ENCODE results near the gene VSNL1. TPM values are rescaled to one million over a fixed set of nuclear protein-coding genes. Genes with fewer than 3 reads are reported as not detected.

The VSNL1 gene
- total RNA-seq, 2 experiments from 2014 or later = not detected

- TF ChIP-seq, protein P1, sequence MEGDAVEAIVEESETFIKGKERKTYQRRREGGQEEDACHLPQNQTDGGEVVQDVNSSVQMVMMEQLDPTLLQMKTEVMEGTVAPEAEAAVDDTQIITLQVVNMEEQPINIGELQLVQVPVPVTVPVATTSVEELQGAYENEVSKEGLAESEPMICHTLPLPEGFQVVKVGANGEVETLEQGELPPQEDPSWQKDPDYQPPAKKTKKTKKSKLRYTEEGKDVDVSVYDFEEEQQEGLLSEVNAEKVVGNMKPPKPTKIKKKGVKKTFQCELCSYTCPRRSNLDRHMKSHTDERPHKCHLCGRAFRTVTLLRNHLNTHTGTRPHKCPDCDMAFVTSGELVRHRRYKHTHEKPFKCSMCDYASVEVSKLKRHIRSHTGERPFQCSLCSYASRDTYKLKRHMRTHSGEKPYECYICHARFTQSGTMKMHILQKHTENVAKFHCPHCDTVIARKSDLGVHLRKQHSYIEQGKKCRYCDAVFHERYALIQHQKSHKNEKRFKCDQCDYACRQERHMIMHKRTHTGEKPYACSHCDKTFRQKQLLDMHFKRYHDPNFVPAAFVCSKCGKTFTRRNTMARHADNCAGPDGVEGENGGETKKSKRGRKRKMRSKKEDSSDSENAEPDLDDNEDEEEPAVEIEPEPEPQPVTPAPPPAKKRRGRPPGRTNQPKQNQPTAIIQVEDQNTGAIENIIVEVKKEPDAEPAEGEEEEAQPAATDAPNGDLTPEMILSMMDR (IDR thresholded peaks at IDR 0.05) = no peak
- ChIA-PET POLR2A (no interaction called here), CTCF (no interaction called here)
- H3K4me1 Mint-ChIP-seq (ENCODE audit: low read depth) = no peaks in the 10 kb centered on the region
- no peak overlapping the region for H3K4me3 Mint-ChIP-seq
- ATAC-seq (no peak), DNase-seq (no peak)
- H3K27ac Mint-ChIP-seq = no peak overlapping the region
- H3K9me3 Mint-ChIP-seq = no peaks in the 10 kb centered on the region
- peaks cover 14% of the 10 kb centered on the region for H3K27me3 Mint-ChIP-seq
- intact Hi-C loops (cut with micrococcal nuclease) = no loop called here
- H3K36me3 Mint-ChIP-seq (ENCODE audit: low read depth) = no peaks in the 10 kb centered on the region
These were observed 22.9 kb upstream of the VSNL1 start for GRCh38 chr2:17517481-17518211.

- ChIA-PET CTCF (no interaction called here), POLR2A (no interaction called here)
- Mint-ChIP-seq H3K4me1 (ENCODE audit: low read depth) (no peaks in the 10 kb centered on the region), H3K4me3 (no peak within 1 kb of the TSS), H3K27ac (no peak within 1 kb of the TSS), H3K27me3 (peaks cover 14% of the 10 kb centered on the region), H3K9me3 (no peaks in the 10 kb centered on the region), H3K36me3 (ENCODE audit: low read depth) (no peaks in the 10 kb centered on the region)
- peak; percentile 66 for ATAC-seq
- DNase-seq = peak; percentile 60
- intact Hi-C loops (cut with micrococcal nuclease) = no loop called here
- TF ChIP-seq, protein P1 (IDR thresholded peaks at IDR 0.05) = no peak
These were observed 22.0 kb upstream of the VSNL1 start, which contains the start of gene RAD51AP2 for GRCh38 chr2:17518212-17519154. TSS of gene RAD51AP2 (minus strand) at chr2:17518440. CDS start at chr2:17518415, 25 bp downstream.

DNA sequence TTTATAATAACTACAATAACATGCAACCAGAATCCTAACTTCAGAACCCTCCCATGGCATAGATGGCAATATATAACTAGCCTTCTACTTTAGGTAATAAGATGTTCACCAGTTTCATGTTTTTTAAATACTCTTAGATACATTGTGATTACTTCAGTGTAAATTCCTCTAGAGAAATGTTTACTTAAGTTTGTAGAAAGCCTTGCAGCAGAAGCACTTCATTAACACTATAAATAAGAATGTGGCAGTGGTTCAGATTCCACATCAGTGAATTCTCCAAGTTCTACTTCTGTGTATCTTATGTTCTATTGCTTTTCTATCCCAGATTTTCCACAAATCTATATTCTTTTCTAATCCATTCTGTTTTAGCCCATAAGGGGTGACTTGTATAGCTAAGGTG is 21.0 kb upstream of the VSNL1 start:
- TF ChIP-seq, protein P1 (IDR thresholded peaks at IDR 0.05) = no peak
- DNase-seq (no peak), ATAC-seq (no peak)
- H3K36me3 Mint-ChIP-seq (ENCODE audit: low read depth) = no peaks in the 10 kb centered on the region
- no peaks in the 10 kb centered on the region for H3K4me1 Mint-ChIP-seq (ENCODE audit: low read depth)
- ChIA-PET CTCF (no interaction called here), POLR2A (no interaction called here)
- intact Hi-C loops (cut with micrococcal nuclease) = no loop called here
- no peaks in the 10 kb centered on the region for H3K9me3 Mint-ChIP-seq
- no peak overlapping the region for H3K27ac Mint-ChIP-seq
- peaks cover 14% of the 10 kb centered on the region for H3K27me3 Mint-ChIP-seq
- H3K4me3 Mint-ChIP-seq = no peak overlapping the region

- POLR2A ChIA-PET = no interaction called here
- TF ChIP-seq, protein P1 (IDR thresholded peaks at IDR 0.05) = no peak
- CTCF ChIA-PET = no interaction called here
- H3K27me3 Mint-ChIP-seq = peaks cover 14% of the 10 kb centered on the region
- H3K36me3 Mint-ChIP-seq (ENCODE audit: low read depth) = no peaks in the 10 kb centered on the region
- H3K27ac Mint-ChIP-seq = no peak overlapping the region
- intact Hi-C loops (cut with micrococcal nuclease) = no loop called here
- H3K4me3 Mint-ChIP-seq = no peak overlapping the region
- H3K4me1 Mint-ChIP-seq (ENCODE audit: low read depth) = no peaks in the 10 kb centered on the region
- no peak for ATAC-seq
- DNase-seq = no peak
- no peaks in the 10 kb centered on the region for H3K9me3 Mint-ChIP-seq
These were observed 19.7 kb upstream of the VSNL1 start for GRCh38 chr2:17520761-17521160.

DNA sequence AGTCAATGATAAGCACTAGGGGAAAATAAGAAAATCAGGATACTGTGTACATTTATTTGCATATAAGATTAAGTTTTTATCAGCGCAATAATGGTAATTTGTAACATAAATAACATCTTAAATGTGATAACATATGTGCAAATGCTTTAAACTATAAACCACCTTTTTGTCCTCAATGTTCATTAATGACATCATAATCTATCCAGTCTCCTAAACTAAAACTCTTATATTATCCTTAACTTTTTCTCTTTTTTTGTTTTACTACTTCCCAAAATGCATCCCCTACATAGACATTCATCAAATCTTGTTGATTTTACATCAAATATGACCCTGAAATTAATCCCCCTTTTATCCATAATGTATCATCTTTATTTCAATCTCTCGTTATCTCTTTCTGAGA is 18.9 kb upstream of the VSNL1 start:
- no peak overlapping the region for H3K27ac Mint-ChIP-seq
- POLR2A ChIA-PET = no interaction called here
- H3K9me3 Mint-ChIP-seq = no peaks in the 10 kb centered on the region
- DNase-seq = no peak
- intact Hi-C loops (cut with micrococcal nuclease) = no loop called here
- no peak overlapping the region for H3K4me3 Mint-ChIP-seq
- no peaks in the 10 kb centered on the region for H3K36me3 Mint-ChIP-seq (ENCODE audit: low read depth)
- TF ChIP-seq, protein P1 (IDR thresholded peaks at IDR 0.05) = no peak
- CTCF ChIA-PET = no interaction called here
- H3K4me1 Mint-ChIP-seq (ENCODE audit: low read depth) = no peaks in the 10 kb centered on the region
- no peak for ATAC-seq
- H3K27me3 Mint-ChIP-seq = peaks cover 14% of the 10 kb centered on the region
